HG03432 (cell line): ENCODE data around the gene CD274.
A peak's percentile ranks its signal among the peaks of the same experiment; 100 is the strongest.
"Not testable (repeated sequence)": the region's sequence is repeated elsewhere in the genome, so short reads cannot be mapped to it uniquely, and the experiment has no call there.

Source experiments
- ATAC-seq: cut with Tn5 transposase; IDR thresholded peaks from one replicate; pipeline ENCODE4 v1.9.1; 2021; ENCODE audit warnings: mild to moderate bottlenecking, moderate library complexity; ENCODE audit not compliant: unreplicated experiment

CD274 gene

DNA sequence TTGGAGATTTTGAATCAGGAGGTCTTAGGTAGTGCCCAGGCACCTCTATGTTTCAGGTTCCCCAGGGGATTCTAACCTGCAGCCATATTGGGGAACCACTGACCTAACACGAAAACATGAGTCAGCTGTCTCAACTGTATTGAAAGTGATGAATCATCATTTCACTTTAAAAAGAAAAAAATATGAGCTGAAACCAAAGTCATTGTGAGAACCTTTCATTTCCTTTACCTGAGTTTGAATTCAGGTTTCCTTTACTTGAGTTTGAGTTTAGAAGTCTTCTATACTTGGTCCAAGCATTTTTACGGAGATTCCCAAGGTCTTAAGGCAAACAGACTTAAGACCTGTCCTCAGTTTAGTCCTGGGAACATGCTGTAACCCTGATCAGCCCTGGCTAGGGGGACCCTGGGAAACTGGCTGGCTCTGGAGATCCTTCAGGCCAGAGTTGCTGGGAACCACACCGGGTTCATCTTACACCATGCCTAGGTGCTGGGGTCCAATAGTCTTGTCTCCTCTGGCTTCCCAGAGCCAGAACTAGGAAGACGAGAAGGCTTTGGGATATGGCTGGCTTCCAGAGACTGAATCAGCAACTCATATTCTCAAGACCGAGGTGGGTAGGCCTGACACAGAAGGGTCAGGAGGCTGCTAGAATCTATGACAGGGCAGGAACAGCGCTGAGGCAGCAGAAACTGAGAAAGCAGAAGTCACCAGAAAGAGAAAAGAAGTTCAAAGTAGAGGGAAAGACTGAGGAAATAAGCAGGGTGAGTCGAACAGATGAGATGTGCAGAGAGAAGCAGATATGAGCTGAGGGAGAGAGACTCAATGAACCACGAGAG, 43.6 kb downstream of the CD274 start:
- ATAC-seq = peak; percentile 84

DNA sequence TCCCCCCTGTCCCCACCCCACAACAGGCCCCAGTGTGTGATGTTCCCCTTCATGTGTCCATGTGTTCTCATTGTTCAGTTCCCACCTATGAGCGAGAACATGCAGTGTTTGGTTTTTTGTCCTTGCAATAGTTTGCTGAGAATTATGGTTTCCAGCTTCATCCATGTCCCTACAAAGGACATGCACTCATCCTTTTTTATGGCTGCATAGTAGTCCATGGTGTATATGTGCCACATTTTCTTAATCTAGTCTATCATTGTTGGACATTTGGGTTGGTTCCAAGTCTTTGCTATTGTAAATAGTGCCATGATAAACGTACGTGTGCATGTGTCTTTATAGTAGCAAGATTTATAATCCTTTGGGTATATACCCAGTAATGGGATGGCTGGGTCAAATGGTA, 44.4 kb downstream of the CD274 start:
- not testable (repeated sequence) for ATAC-seq

DNA sequence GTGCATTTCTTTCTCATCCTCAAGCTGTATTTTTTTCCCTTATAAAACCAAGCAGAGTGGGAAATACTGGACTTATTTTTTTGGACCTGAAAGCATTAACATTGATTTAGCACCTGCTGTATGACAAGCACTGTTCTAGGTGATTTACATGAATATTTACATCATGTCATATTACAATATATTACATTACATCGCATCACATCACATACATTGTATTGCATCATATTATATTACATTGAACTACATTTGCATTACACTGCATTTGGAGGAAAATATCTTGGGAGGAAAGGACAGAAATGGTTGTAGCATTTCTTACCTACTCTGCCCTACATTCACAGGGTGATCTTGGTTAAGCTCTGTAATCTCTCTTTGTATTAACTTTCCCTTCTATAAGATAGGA, 48.8 kb downstream of the CD274 start:
- no peak for ATAC-seq

DNA sequence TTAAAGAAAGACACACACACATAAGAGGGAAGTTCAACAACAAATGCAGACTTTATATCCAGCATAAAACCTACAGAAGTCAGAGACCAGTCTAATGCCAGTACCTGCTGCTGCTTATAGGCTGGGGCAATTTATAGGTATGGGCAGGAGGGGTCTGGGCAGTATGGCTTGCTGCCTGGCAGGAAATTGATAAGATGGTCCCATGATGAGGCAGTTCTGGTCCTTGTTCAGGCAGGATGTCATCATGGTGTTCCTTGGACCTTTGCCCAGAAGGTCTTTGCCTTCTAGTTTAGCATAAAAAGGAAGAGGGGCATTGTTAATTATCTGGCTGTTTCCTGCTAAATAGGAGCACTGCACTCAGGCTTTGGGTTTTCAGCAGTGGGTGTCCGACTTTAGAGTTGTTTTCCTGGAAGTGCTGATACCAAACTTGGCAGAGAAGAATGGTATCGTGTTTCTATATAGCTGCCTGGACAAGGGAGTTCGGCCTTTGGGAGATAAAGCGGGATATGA, 49.6 kb downstream of the CD274 start:
- no peak for ATAC-seq

DNA sequence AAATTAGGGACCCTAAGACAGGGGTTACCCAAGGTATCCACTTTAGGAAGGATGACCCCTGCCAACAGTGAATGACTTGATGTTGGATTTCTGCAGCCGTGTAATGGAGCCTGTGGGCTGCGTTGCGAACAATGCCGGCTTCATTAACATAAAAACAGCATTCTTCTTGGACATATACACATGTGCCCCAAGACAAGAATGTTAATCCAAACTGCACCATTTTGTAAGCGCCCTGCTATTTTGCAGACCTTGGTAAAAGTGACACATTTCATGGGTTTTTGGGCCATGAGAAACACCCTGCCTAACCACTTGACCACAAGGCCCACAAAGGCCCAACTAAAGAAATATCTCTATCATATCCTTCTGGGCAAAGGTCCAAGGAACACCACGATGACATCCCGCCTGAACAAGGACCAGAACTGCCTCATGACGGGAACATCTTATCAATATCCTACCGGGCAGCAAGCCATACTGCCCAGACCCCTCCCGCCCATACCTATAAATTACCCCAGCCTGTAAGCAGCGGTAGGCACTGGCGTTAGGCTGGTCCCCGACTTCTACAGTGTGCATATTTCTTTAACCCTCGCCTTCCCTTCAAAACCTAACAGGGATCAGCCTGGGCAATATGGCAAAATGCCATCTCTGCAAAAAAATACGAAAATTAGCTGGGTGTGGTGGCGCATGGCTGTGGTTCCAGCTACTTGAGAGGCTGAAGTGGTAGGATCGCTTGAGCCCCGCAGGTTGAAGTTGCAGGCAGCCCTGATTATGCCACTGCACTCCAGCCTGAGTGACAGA, 50.3 kb downstream of the CD274 start:
- ATAC-seq = no peak

DNA sequence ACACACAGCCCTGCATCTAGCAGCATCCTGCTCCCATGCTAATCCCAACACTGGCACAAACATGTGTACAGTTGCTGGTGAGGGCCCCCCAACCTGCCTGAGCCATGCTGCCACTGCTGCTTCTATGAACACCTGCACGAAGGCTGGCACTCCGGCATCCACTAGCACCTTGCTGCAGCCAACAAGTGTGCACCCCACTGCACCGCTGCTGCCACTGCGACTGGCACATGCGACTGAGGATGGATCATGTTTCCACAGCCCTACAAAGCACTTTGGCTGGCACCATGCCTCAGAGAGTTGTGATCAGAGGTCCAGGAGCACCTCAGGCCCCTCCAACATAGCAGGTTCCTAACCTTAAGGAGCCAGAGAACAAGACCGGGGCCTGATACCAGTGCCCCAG, 52.2 kb downstream of the CD274 start:
- no peak for ATAC-seq

DNA sequence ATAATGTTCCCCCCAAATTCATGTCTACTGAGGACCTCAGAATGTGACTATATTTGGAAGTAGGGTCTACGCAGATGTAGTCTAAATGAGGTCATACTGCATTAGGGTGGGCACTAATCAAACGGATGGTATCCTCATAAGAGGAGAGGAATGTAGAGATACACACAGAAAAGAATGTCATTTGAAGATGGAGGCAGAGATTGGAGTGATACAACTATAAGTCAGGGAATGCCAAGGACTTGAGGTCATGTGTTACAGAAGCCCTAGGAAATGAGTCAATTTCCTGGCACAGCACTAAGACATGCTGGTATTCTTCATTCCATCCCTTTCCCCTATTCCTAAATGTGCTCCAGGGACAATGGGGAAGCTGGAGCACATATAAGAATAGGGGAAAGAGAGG, 59.2 kb downstream of the CD274 start:
- ATAC-seq = no peak

DNA sequence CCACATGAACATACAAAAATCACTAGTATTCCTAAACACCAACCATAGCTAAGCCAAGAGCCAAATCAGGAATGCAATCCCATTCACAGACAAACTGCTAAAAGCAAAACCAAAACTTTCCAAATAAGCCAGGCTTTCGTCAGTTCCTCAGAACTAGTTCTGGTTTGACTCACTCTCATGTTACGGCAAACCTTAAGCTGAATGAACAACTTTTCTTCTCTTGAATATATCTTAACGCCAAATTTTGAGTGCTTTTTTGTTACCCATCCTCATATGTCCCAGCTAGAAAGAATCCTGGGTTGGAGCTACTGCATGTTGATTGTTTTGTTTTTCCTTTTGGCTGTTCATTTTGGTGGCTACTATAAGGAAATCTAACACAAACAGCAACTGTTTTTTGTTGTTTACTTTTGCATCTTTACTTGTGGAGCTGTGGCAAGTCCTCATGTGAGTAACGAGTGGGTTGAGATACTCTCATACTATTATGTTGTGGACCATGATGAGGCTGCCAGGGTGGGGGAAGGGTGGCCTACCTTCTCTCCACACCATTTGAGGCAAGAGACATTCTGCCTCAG, 60.1 kb downstream of the CD274 start, which contains the start of gene PDCD1LG2:
TSS of gene PDCD1LG2 (plus strand) at position 172 of the 572 bp plus-strand sequence. CDS start 12,016 bp downstream, outside the sequence.
- peak; percentile 64 for ATAC-seq

DNA sequence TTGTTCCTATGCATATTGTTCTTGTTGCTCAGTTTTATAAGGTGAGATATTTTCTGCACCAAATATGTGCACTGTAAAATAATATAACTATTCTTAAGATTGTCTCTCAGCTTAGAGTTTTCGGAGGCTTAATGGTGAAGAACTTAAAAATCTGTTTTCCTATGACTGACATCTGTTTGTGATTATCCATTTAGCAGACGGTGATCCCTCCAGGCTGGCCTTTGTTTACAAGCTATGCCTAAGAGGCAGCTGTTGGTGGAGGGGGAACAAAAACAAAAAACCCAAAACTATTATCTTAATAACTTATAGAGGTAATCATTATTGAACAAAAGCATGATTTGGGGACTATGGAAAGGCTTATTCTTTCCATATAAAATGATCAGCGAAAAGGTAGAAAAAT, 60.6 kb downstream of the CD274 start:
- no peak for ATAC-seq

DNA sequence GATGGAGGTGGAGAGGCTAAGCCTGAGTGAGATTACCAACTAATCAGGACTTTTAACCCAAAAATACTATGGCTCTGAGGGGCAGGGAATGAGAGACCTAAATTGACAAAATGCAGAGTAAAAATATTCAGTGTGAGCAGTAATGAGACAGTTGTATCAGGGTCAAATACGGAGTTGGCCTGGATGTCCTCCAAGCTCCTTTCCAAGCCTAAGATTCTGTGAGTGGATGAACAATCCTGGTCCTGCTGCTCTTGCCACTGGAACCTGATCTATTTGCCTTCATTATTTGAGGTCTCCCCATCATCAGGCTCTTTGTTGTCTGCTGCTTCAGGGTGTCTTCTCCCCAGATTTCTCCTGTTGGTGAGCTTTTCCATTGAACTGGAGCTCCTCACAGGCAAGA, 61.1 kb downstream of the CD274 start:
- ATAC-seq = no peak

DNA sequence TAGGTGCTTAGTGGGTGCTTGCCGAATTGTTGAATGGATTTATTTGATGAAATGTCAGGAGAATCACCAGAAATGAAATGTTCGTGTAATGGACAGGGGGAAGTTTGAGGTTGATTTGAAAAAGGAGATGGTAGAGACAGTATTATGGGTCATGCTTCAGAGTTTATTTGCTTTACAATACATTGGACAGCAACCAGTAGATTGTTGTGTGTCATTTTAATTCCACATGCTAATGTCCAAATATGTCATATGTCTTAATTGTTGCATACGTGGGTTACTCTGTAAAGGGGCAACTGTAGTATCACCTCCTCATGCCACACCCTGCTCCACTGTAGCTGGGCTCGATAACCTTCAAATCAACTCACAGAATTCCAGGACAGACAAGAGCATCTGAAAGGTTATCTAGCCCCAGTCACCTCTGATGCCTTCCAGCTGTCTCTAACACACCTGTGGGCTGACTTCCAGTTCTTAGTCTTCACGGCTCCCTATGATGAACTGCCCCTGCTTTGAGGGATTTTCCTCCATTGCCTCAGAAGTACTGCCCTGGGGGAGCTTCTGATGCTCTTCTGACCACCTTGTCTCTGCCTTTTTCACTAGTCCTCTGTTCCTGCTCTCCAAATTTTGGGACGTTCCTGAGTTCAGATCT, 61.7 kb downstream of the CD274 start:
- no peak for ATAC-seq

DNA sequence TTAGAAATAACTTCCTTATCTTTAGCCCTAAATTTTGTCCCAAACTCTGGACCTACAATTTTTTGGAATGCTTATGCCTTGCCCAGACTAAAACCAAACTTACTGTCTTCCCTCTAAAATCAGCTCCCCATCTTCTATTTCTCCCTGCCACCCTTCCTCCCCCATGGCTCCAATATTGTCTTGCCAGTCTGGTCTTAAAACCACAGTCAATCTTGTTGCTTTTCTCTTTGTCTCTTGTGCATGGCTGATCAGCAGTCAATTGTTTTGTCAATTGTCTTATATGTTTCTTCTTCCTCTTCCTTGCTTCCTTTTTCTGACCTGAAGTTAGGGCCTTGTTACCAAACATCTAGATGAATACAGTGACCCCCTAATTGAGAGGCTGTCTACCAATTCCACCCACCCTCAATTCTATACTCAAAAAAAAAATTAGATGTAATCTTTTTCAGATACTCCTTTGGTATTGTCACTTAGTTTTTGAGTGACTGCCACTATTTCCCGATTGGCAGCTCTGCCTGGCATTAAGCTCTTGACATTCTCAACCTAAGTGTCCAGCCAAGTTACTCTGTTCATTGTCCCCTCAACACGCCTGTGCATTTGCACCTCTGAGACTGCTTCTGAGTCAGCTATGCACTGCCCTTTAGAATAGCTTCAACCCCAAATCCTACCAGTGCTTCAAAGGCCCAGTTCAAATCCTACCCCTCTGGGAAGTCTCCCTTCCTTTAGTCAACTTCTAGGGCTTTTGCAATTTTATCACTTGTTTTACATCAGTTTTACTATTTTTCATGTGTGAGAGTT, 62.5 kb downstream of the CD274 start:
- ATAC-seq = no peak

DNA sequence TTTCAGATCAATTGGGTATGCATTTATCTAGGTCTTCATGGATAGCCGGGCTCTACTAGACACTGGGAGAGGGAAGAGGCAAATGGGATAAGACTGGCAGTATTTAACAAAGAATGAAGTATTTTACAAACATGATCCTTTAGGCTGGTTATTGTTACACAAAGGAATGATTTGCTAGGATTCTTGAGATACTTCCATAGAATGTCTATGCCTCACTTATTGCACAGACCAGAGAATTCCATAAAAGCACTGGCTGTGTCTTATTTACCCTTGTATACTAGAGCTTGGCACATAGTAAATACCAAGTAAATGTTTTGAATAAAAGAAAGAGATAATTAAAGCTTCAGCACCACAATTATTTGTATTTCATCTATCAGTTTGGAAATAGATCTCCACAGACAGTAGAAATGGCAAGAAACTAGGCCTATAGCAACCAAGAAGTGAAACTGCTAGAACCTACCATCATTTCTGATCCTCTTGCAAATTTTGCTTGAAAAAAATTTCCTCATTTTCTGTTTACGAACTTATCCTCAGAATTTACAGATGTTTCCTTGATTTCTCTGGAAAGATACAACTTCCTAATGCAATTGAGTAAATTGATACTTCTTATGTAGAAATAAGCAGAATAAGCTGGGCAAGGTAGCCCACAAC, 63.7 kb downstream of the CD274 start:
- no peak for ATAC-seq

DNA sequence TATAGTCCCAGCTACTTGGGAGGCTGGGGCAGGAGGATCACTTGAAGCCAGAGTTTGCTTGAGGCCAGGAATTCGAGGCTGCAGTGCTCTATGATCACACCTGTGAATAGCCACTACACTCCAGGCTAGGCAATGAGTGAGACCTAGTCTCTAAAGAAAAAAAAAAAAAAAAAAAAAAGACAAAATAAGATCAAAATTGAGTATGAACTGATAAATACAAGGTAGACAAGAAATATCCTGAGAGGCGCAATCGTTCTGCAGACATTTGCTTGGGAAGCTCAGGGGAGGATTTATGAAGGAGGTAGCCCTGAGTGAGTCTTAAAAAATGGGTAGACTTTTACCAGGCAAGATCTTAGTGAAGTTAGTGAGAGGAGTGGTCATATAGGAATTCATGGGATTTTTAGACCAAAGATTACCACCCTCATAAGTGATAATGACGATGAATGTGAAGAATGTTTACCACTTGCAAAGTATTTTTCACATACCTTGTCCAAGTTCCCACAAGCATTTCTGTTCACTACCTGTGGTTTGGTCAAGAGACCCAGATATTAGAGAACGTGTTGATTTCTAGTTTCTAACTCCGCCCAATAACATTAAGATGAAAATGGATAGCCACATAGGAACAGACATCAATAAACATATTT, 64.4 kb downstream of the CD274 start:
- ATAC-seq = no peak

DNA sequence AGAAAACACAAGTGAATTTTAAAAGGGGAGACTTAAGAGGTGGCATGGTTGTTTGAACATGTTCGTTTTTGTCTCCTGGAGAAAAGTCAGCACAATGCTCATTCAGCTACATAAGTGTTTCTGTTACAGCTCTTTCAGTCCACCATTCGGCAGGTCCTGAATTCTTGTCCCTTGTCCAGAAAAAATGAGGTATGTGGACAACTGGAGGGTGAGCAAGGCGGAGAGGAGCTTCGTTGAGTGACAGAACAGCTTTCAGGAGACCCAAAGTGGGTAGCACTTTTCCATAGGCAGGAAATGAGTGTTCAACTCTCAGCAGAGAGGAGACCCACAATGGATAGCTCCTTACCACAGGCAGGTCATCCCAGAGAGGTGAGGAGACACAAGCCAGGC, 64.9 kb downstream of the CD274 start:
- no peak for ATAC-seq

DNA sequence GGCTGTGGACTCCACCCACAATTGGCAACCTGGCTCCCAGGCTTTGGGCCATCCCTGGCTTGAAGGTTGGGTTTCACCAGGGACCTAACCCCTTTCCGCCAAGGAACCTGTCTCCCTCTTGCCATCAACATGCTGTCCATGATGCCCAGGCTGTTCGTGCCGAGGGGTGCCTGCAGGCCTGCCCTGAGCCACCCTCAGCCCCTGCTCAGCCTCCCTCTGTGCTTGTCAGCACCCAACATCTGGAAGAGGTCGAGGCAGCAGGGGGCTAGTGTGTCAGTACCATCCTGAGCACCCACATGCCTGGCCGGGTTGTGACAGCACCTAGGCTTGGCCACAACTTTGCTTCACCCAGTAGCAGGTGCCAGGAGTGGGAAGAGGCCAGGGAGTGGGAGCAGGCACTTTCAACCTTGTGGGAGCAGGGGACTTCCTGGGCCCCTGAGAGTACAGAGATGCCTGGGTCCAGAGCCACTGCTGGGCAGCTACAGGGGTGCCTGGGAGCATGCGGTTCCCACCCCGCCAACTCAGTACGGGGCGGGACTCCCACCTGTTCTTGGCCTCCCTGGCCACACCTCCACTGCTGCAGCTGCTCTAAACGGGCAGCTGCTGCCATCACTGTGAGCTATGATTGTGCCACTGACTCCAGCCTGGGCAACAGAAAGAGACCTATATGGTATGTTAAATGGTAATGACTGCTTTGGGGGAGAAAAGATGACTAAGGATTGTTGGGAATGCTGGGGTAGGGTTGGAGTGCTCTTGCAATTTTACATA, 66.3 kb downstream of the CD274 start:
- ATAC-seq = no peak

DNA sequence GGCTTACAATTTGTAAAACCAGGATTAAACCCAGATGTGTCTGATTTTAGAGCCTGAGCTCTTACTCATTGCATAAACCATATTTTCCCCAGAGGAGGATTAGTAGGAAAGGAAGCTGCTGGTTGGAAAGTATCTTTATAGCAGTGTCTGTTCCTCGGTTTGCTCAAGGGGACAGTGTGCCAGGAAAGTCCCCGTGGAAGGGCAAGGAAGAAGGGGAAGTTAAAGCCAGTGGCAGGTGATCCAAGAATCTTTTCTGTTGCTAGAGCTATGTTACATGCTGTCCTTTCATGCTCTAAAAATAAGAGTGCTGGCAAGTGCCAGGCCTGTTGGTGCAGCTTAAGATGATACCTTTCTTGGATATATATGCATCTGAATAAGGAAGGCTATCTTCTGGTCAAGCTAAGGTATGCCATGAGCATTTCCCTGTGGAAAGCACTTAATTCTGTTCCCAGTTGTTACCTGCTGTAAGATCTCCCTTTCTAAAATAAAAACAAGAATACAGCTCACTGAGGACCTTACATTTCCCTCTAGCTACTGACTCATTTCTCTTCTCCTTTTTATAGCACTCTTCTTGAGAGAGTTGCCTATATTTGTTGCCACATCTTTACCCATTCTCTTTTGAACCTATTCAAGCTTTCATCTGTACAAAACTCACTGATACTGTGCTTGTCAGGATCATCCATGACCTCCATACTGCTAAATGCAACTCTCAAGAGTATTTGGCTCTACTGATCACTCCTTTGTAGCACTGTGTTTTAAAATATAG, 68.0 kb downstream of the CD274 start:
- peak; percentile 76 for ATAC-seq

DNA sequence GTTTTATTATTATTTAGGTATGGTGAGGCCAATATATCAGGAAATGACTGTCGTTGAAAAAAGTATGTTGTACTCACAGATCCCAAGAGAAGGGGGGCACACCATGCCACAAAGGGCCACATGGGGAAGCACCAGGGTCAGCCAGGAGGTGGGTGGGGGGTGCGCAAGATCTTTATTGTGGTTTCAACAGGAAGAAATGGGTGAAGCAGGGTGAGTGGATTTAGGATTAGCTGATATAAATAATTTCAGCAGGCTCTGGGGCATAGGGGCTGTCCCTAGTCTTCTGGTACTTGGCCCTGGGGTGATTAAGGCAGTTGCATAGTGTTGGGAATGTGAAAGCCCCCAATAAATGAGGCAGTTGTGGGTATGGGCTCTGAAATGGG, 68.6 kb downstream of the CD274 start:
- peak; percentile 20 for ATAC-seq
